ENCODE data around the gene SLF1. TPM values are rescaled to one million over a fixed set of nuclear protein-coding genes. Genes with fewer than 3 reads are reported as not detected.

SLF1 gene
- polyA plus RNA-seq, 3 donors = 1.1 to 2.7 (median 2.0) TPM

DNA sequence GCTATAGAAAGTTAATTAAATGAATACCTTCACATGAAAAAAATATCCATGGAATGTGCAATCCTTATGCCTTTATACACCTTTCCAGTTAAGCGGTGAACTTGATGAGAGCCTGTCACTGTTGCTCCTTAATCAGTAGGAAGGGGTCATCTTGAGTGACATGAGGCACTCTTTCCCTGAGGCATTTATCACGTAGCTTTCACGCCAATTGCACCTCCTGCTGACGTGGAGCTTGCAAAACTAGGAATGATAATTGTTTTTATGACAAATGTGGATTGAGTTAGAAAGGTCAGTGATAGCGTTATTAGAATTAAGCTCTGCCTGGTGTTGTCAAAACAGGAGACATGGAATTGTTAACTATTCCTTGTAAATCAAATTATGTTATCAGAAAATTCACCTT, 79.7 kb downstream of the SLF1 start:
- H3K9me3 Mint-ChIP-seq = no peaks in the 10 kb centered on the region
- H3K36me3 Mint-ChIP-seq = peaks cover 14 to 15% of the 10 kb centered on the region in 2 donors
- DNase-seq = no peak
- 79% methylated on average over 3 of the region's 5 CpGs for WGBS (ENCODE audit: insufficient coverage)
- TF ChIP-seq CTCF (IDR thresholded peaks at IDR 0.05) = no peak
- H3K36me3 ChIP-seq (replicated peaks in 1 of 2; ENCODE audit: control insufficient read depth in 1 of 2, insufficient read depth in 2 of 2, low read length in 2 of 2) = peaks cover 23 to 34% of the 10 kb centered on the region in 2 donors
- H3K4me1 ChIP-seq (ENCODE audit: control insufficient read depth in 1 of 2, insufficient read depth in 2 of 2, low read length in 2 of 2) = no peaks in the 10 kb centered on the region
- H3K4me2 ChIP-seq (replicated peaks; ENCODE audit: extremely low read depth, low read length, poor library complexity, severe bottlenecking) = no peak overlapping the region
- H4K20me1 ChIP-seq (ENCODE audit: insufficient read depth, low read length) = no peaks in the 10 kb centered on the region
- no peaks in the 10 kb centered on the region for H3K27me3 ChIP-seq (ENCODE audit: control insufficient read depth in 2 of 2, insufficient read depth in 2 of 2, low read length in 2 of 2)
- no peaks in the 10 kb centered on the region for H3K27me3 Mint-ChIP-seq (ENCODE audit: low read depth in 3 of 3)
- no peak overlapping the region for H3K9ac ChIP-seq (ENCODE audit: insufficient read depth, low read length, poor library complexity, severe bottlenecking)
- peak overlapping the region in 1 of 7 donors; percentile 7 for H3K27ac Mint-ChIP-seq
- no peak overlapping the region for H2AFZ ChIP-seq (ENCODE audit: insufficient read depth, low read depth, low read length, poor library complexity, severe bottlenecking)
- H3K9me3 ChIP-seq (replicated peaks in 1 of 2; ENCODE audit: control insufficient read depth in 1 of 2, insufficient read depth in 1 of 2, low read length in 2 of 2) = no peaks in the 10 kb centered on the region
- H3K4me3 ChIP-seq (replicated peaks in 1 of 3; ENCODE audit: low read depth in 2 of 3, low read length in 3 of 3) = no peak overlapping the region
- intact Hi-C loops (cut with micrococcal nuclease) = no loop called here
- no peak overlapping the region for H3K4me3 Mint-ChIP-seq
- no peak overlapping the region for H3K27ac ChIP-seq (ENCODE audit: low read depth in 1 of 2, low read length in 2 of 2)
- H3K4me1 Mint-ChIP-seq = peaks cover 4% of the 10 kb centered on the region
- H3K79me2 ChIP-seq (ENCODE audit: insufficient read depth, low read length) = no peaks in the 10 kb centered on the region

DNA sequence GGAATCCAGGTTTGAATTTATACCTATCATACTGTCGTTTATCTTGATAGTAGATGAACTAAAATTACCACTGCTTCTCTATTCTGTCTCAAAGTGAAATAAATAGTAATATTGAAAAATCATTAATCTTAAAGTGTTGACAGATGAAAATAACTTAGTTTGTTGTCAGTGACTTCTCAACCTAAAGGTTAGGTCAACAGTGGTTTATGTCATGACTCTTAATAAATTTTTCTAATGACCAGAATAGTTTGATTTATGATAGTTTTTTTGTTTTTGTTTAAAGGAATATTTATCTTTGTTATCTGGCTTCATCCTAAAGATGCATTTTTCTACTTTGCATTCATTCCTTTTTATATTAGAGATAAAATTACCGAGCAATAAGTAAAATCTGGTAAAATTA, 81.1 kb downstream of the SLF1 start:
- Mint-ChIP-seq H3K4me3 (no peak overlapping the region), H3K4me1 (peaks cover 4% of the 10 kb centered on the region), H3K36me3 (peaks cover 20 to 21% of the 10 kb centered on the region in 2 donors), H3K27ac (no peak overlapping the region), H3K9me3 (no peaks in the 10 kb centered on the region), H3K27me3 (ENCODE audit: low read depth in 3 of 3) (no peaks in the 10 kb centered on the region)
- no CpG with 5 or more reads among the region's 2 CpGs for WGBS (ENCODE audit: insufficient coverage)
- no peak overlapping the region for H3K27ac ChIP-seq (ENCODE audit: low read depth in 1 of 2, low read length in 2 of 2)
- H3K9me3 ChIP-seq (replicated peaks in 1 of 2; ENCODE audit: control insufficient read depth in 1 of 2, insufficient read depth in 1 of 2, low read length in 2 of 2) = no peaks in the 10 kb centered on the region
- no peaks in the 10 kb centered on the region for H3K79me2 ChIP-seq (ENCODE audit: insufficient read depth, low read length)
- intact Hi-C loops (cut with micrococcal nuclease) = no loop called here
- no peak overlapping the region for H2AFZ ChIP-seq (ENCODE audit: insufficient read depth, low read depth, low read length, poor library complexity, severe bottlenecking)
- no peak for TF ChIP-seq CTCF (IDR thresholded peaks at IDR 0.05)
- H3K4me3 ChIP-seq (replicated peaks in 1 of 3; ENCODE audit: low read depth in 2 of 3, low read length in 3 of 3) = no peak overlapping the region
- H4K20me1 ChIP-seq (ENCODE audit: insufficient read depth, low read length) = no peaks in the 10 kb centered on the region
- H3K36me3 ChIP-seq (replicated peaks in 1 of 2; ENCODE audit: control insufficient read depth in 1 of 2, insufficient read depth in 2 of 2, low read length in 2 of 2) = peaks cover 22 to 44% of the 10 kb centered on the region in 2 donors
- H3K9ac ChIP-seq (ENCODE audit: insufficient read depth, low read length, poor library complexity, severe bottlenecking) = no peak overlapping the region
- H3K4me2 ChIP-seq (replicated peaks; ENCODE audit: extremely low read depth, low read length, poor library complexity, severe bottlenecking) = no peak overlapping the region
- H3K27me3 ChIP-seq (ENCODE audit: control insufficient read depth in 2 of 2, insufficient read depth in 2 of 2, low read length in 2 of 2) = no peaks in the 10 kb centered on the region
- no peak for DNase-seq
- no peaks in the 10 kb centered on the region for H3K4me1 ChIP-seq (ENCODE audit: control insufficient read depth in 1 of 2, insufficient read depth in 2 of 2, low read length in 2 of 2)
